GM21381 (cell line): ENCODE results near the gene WDR37.
A peak's percentile ranks its signal among the peaks of the same experiment; 100 is the strongest.
"Not testable (repeated sequence)": the region's sequence is repeated elsewhere in the genome, so short reads cannot be mapped to it uniquely, and the experiment has no call there.

ENCODE experiments used
- ATAC-seq: cut with Tn5 transposase; IDR thresholded peaks from one replicate; pipeline ENCODE4 v1.9.1; 2021; ENCODE audit warnings: mild to moderate bottlenecking, moderate library complexity; ENCODE audit not compliant: unreplicated experiment

WDR37 gene

GRCh38 chr10:1101946-1102345 is 45.8 kb downstream of the WDR37 start:
- ATAC-seq = no peak

GRCh38 chr10:1102416-1102815 is 46.2 kb downstream of the WDR37 start:
- ATAC-seq = no peak

GRCh38 chr10:1102831-1103230 is 46.6 kb downstream of the WDR37 start:
- ATAC-seq = no peak

GRCh38 chr10:1103551-1103950 is 47.4 kb downstream of the WDR37 start:
- ATAC-seq = no peak

- no peak for ATAC-seq
Measured at GRCh38 chr10:1104971-1105370, 48.8 kb downstream of the WDR37 start.

- no peak for ATAC-seq
Measured at GRCh38 chr10:1107004-1107403, 50.8 kb downstream of the WDR37 start.

GRCh38 chr10:1107679-1108078 is 51.5 kb downstream of the WDR37 start:
- no peak for ATAC-seq

- ATAC-seq = peak; percentile 92
Measured at GRCh38 chr10:1109795-1110673, 53.8 kb downstream of the WDR37 start.

- ATAC-seq = no peak
Measured at GRCh38 chr10:1110674-1111119, 54.5 kb downstream of the WDR37 start.

- ATAC-seq = no peak
Measured at GRCh38 chr10:1114315-1114714, 58.1 kb downstream of the WDR37 start.

GRCh38 chr10:1114719-1115606 is 58.8 kb downstream of the WDR37 start:
- no peak for ATAC-seq

- ATAC-seq = no peak
Measured at GRCh38 chr10:1115607-1115955, 59.4 kb downstream of the WDR37 start.

GRCh38 chr10:1116051-1116450 is 59.9 kb downstream of the WDR37 start:
- no peak for ATAC-seq

GRCh38 chr10:1116696-1117280 is 60.6 kb downstream of the WDR37 start:
- no peak for ATAC-seq

- ATAC-seq = no peak
Measured at GRCh38 chr10:1117651-1118050, 61.5 kb downstream of the WDR37 start.

- ATAC-seq = not testable (repeated sequence)
Measured at GRCh38 chr10:1118318-1118717, 62.1 kb downstream of the WDR37 start.

GRCh38 chr10:1119027-1119426 is 62.8 kb downstream of the WDR37 start:
- ATAC-seq = no peak

GRCh38 chr10:1119501-1119900 is 63.3 kb downstream of the WDR37 start:
- no peak for ATAC-seq

- ATAC-seq = no peak
Measured at GRCh38 chr10:1120306-1120705, 64.1 kb downstream of the WDR37 start.

- no peak for ATAC-seq
Measured at GRCh38 chr10:1120801-1121211, 64.6 kb downstream of the WDR37 start.

- ATAC-seq = no peak
Measured at GRCh38 chr10:1121271-1121970, 65.2 kb downstream of the WDR37 start.
